Adipose tissue (tissue), 3 donors: ENCODE results near the gene PIK3R1. TPM values are rescaled to one million over a fixed set of nuclear protein-coding genes. Genes with fewer than 3 reads are reported as not detected.

Experiments used
- H3K27ac ChIP-seq: one replicate; pipeline ENCODE4 v1.5.1; 2013; ENCODE audit warnings: low read depth, low read length
- WGBS, 3 donors: extraction: QIAGEN DNeasy Blood & Tissue Kit; methylation state at CpG; one replicate each; pipeline ENCODE4 v1.1.7; 2013; 5-methylcytosine and 5-hydroxymethylcytosine counted together
- polyA plus RNA-seq, 3 donors: library from polyadenylated mRNA; stranded (reverse); fragments of 200-250 nt; gene quantifications; one replicate each; pipeline ENCODE4 v1.2.3, GENCODE V29; 2013
- donor health status: healthy with polysubstance abuse.
- donor health status: Bipolar disorder and iron deficiency.
- donor health status: healthy.

The PIK3R1 gene
- polyA plus RNA-seq, 3 donors: 12.1 to 58.9 (median 41.0) TPM

DNA sequence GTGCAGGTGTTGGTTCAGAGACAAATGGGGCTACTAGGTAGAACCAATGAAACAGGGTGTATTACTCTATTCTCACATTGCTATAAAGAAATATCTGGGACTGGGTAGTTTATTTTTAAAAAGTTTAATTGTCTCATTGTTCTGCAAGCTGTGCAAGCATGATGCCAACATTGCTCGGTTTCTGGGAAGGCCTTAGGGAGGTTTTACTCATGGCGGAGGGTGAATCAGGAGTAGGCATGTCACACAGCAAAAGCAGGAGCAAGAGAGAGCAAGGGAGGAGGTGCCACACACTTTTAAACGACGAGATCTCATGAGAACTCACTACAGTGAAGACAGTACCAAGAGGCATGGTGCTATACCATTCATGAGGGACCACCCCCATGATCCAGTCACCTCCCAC, 134.6 kb downstream of the PIK3R1 start:
- H3K27ac ChIP-seq: no peak overlapping the region
- 87 to 90% (median 88%) methylated on average over 4 of the region's 4 CpGs for WGBS, 3 donors
